Measurements from ENCODE around the gene SPI1. TPM values are rescaled to one million over a fixed set of nuclear protein-coding genes. Genes with fewer than 3 reads are reported as not detected.

Gene SPI1
- total RNA-seq, 4 donors from 2014 or later: 4.7 to 13.4 (median 9.8) TPM

DNA sequence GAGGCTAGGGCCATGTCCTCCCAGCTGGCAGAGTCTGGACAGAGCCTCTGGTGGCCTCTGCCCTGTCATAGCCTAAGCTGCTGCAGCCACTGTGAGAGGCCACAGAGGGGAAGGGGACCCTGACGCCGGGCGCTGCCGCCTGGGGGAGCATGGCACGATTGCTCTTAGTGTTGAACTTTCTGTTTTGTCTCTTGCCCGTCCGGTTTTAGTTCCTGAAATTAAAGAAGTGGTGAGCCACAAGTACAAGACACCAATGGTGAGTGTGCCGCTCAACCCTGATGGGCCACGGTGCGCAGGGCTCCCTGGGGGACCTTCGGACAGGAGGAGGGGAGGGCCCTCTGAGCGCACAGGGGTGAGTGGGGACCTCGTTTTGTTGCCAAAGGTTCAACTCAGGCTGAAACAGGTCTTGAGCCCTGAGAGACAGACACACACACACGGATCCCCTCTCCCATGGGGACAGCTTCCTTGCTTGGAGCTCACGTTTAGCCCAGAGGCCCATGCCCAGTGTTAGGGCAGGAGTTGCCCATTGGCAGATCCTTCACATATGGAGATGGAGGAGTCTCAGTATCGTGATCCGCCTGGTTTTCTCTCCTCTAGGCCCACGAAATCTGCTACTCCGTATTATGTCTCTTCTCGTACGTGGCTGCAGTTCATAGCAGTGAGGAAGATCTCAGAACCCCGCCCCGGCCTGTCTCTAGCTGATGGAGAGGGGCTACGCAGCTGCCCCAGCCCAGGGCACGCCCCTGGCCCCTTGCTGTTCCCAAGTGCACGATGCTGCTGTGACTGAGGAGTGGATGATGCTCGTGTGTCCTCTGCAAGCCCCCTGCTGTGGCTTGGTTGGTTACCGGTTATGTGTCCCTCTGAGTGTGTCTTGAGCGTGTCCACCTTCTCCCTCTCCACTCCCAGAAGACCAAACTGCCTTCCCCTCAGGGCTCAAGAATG lies 49.6 kb downstream of the SPI1 start:
- no peak overlapping the region for H3K27ac ChIP-seq
- 89% methylated on average over 29 of the region's 29 CpGs for WGBS
- peaks cover 5% of the 10 kb centered on the region for H3K36me3 ChIP-seq
- H3K9me3 ChIP-seq: no peaks in the 10 kb centered on the region
- peaks cover 27% of the 10 kb centered on the region for H3K4me1 ChIP-seq
- DNase-seq (ENCODE audit: low spot score in 2 of 2): peak in 1 of 2 donors; percentile 50
- no peaks in the 10 kb centered on the region for H3K27me3 ChIP-seq
- H3K4me3 ChIP-seq: no peak overlapping the region
- no peak for TF ChIP-seq POLR2A (IDR thresholded peaks at IDR 0.05)
- no peak for TF ChIP-seq EP300 (IDR thresholded peaks at IDR 0.05)
- TF ChIP-seq, protein P1, sequence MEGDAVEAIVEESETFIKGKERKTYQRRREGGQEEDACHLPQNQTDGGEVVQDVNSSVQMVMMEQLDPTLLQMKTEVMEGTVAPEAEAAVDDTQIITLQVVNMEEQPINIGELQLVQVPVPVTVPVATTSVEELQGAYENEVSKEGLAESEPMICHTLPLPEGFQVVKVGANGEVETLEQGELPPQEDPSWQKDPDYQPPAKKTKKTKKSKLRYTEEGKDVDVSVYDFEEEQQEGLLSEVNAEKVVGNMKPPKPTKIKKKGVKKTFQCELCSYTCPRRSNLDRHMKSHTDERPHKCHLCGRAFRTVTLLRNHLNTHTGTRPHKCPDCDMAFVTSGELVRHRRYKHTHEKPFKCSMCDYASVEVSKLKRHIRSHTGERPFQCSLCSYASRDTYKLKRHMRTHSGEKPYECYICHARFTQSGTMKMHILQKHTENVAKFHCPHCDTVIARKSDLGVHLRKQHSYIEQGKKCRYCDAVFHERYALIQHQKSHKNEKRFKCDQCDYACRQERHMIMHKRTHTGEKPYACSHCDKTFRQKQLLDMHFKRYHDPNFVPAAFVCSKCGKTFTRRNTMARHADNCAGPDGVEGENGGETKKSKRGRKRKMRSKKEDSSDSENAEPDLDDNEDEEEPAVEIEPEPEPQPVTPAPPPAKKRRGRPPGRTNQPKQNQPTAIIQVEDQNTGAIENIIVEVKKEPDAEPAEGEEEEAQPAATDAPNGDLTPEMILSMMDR (IDR thresholded peaks at IDR 0.05): no peak
- no peak for TF ChIP-seq POLR2AphosphoS5 (IDR thresholded peaks at IDR 0.05)

DNA sequence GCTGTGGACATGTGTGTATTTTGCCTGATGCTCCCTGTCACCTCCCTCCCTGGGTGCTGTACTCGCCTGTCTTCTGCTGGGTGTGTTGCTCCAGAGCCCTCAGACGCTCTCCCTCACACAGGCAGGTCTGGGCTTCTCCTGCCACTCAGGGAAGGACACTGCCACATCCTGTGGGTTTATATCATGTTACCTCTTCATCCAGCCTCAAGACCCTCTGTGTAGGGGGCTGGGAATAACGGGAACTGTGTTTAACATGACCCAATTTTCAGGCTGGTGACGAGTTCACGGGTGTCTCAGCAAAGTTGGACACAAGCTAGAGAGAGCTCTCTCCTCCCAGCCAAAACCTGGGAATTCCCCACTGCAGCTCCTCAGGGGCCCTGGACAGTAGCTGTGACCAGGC lies 50.4 kb downstream of the SPI1 start:
- Histone ChIP-seq H3K36me3 (peaks cover 5% of the 10 kb centered on the region), H3K9me3 (no peaks in the 10 kb centered on the region), H3K27ac (no peak overlapping the region), H3K27me3 (no peaks in the 10 kb centered on the region), H3K4me1 (peaks cover 27% of the 10 kb centered on the region), H3K4me3 (no peak overlapping the region)
- 92% methylated on average over 5 of the region's 5 CpGs for WGBS
- no peak for DNase-seq (ENCODE audit: low spot score in 2 of 2)
- TF ChIP-seq POLR2AphosphoS5 (IDR thresholded peaks at IDR 0.05): no peak
- no peak for TF ChIP-seq POLR2A (IDR thresholded peaks at IDR 0.05)
- TF ChIP-seq, protein P1 (IDR thresholded peaks at IDR 0.05): no peak
- TF ChIP-seq EP300 (IDR thresholded peaks at IDR 0.05): no peak

DNA sequence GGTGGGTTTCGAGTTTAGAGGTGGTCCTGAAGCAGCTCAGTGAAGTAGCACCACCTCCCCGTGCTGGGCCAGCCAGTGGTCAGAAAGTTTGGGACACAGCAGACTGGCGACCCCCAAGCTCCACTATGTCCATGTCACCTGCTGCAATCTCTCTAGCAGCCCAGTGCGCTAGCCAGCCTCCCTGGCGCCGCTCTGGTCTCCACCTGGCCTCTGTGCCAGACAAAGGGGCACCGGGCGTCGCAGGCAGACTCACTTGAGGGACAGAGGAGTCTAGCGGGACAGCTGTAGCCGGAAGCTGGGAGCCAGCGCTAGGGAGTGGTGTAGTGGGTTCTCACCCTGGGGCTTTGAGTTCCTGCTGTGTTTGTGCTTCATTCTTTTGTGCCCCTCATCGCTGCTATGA lies 51.3 kb downstream of the SPI1 start:
- Histone ChIP-seq H3K4me3 (no peak overlapping the region), H3K9me3 (no peaks in the 10 kb centered on the region), H3K27ac (no peak overlapping the region), H3K36me3 (peaks cover 9% of the 10 kb centered on the region), H3K4me1 (peaks cover 26% of the 10 kb centered on the region), H3K27me3 (no peaks in the 10 kb centered on the region)
- WGBS: 91% methylated on average over 13 of the region's 13 CpGs
- DNase-seq (ENCODE audit: low spot score in 2 of 2): no peak
- no peak for TF ChIP-seq POLR2A (IDR thresholded peaks at IDR 0.05)
- TF ChIP-seq, protein P1 (IDR thresholded peaks at IDR 0.05): no peak

DNA sequence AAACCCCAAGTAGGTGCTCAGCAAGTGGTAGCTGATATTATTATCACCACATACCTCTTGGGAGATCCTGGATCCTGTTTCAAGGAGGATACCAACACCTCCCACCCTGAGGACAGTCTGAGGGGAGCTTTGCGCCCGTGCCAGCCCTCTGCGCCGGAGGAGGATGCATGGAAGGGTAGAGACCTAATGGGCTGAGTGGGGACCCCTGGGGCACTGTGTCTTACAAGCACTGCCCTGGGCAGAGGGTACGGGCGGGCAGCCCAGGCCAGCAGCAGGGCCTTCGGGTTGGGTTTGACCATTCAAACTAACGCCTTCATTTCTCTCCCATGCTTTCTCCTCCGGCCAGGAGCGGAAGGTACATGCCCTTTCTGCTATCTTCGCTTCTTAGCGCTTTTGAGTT lies 52.1 kb downstream of the SPI1 start:
- no peak overlapping the region for H3K4me3 ChIP-seq
- peaks cover 14% of the 10 kb centered on the region for H3K36me3 ChIP-seq
- peaks cover 17% of the 10 kb centered on the region for H3K4me1 ChIP-seq
- 87% methylated on average over 12 of the region's 12 CpGs for WGBS
- DNase-seq (ENCODE audit: low spot score in 2 of 2): no peak
- H3K27me3 ChIP-seq: no peaks in the 10 kb centered on the region
- H3K27ac ChIP-seq: no peak overlapping the region
- no peaks in the 10 kb centered on the region for H3K9me3 ChIP-seq
- TF ChIP-seq, protein P1 (IDR thresholded peaks at IDR 0.05): no peak
- TF ChIP-seq EP300 (IDR thresholded peaks at IDR 0.05): no peak

DNA sequence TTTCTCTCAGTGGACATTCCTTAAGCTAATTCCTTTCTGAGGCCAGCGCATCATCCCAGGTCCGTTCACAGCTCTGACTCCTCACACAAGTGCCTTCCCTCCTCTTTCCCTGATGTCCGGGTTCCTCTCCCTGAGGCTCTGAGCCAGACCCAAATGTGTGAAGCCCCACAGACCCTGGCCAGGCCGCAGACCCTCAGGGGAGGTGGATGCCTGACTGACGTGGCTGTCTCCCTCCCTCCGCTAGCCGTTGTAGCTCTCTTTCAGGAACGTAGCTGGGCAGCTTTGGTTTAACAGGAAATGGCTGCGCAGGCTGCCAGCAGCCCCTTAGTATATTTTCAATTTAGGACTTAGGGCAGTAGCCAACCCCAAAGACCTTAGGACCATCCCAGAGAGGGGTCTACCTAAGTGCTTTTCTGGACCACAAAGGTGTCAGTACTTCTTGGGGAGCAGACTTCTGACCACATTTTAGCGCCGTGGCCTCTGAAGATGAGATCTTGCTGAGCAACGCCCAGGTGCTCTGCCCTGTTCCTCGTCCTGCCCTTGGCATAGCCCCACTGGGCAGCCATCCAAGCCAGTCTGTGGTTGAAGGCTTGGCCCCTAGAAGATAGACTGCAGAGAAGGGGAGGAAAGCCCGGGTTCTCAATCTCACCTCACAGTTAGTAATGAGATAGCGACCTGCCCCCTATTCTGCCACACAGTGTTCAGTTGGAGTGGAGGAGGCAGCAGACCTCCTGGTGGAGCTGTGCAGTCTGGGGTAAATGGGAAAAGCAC lies 52.9 kb downstream of the SPI1 start:
- WGBS: 69% methylated on average over 13 of the region's 15 CpGs
- TF ChIP-seq EP300 (IDR thresholded peaks at IDR 0.05): no peak
- TF ChIP-seq, protein P1 (IDR thresholded peaks at IDR 0.05): no peak
- no peak for TF ChIP-seq POLR2A (IDR thresholded peaks at IDR 0.05)
- TF ChIP-seq POLR2AphosphoS5 (IDR thresholded peaks at IDR 0.05): no peak
- Histone ChIP-seq H3K4me1 (peaks cover 11% of the 10 kb centered on the region), H3K36me3 (peaks cover 18% of the 10 kb centered on the region), H3K27me3 (no peaks in the 10 kb centered on the region), H3K4me3 (no peak overlapping the region), H3K9me3 (no peaks in the 10 kb centered on the region), H3K27ac (no peak overlapping the region)
- no peak for DNase-seq (ENCODE audit: low spot score in 2 of 2)
